NCI-H1092 treated with DMSO at 0.1 percent for 48 hours (cell line): Measurements from ENCODE around the gene NEAT1.

Experiments used
- DNase-seq: peaks from one replicate; lab custom pipeline; 2025; lab: John Stamatoyannopoulos, UW

The NEAT1 gene

GRCh38 chr11:65486570-65487466, 64.2 kb downstream of the NEAT1 start:
- DNase-seq: no peak

DNA sequence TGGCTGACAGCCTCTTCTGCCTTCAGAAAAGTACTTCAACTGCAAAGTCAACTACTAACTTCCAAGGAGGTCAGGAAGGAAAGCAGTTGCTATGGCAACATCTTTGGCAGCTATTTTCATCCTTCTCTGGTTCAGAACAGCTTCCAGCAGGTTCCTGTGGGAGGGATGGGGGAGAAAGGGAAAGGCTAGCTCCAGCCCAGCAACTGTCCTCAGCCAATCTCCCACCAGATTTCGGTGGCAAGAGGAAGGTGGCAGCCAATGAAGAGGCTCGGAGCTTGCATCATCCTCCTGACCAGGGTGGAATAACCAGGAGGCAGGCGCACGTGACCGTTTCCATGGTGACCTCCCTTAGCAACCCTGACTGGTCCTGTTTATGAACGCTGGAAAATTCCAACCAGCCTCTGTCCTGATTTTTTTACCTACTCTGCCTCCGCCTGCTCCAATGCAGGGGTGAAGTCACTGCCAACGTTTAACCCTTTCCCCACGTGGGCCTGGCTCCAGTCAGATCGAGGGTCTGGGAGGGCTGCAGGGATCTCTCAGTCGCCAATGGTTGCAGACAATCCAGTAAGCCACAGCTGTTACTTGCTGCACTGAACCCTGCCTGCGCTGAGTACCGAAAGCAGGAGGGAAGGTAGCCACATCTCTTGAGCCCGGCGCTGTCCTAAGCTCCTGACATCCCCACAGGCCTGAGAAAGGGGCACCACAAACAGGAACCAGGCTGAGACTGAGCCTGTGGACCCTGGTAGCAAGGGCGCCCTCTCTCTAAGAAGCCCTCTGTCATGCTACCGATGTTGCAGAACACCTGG, 65.1 kb downstream of the NEAT1 start:
- peak; percentile 100 for DNase-seq

DNA sequence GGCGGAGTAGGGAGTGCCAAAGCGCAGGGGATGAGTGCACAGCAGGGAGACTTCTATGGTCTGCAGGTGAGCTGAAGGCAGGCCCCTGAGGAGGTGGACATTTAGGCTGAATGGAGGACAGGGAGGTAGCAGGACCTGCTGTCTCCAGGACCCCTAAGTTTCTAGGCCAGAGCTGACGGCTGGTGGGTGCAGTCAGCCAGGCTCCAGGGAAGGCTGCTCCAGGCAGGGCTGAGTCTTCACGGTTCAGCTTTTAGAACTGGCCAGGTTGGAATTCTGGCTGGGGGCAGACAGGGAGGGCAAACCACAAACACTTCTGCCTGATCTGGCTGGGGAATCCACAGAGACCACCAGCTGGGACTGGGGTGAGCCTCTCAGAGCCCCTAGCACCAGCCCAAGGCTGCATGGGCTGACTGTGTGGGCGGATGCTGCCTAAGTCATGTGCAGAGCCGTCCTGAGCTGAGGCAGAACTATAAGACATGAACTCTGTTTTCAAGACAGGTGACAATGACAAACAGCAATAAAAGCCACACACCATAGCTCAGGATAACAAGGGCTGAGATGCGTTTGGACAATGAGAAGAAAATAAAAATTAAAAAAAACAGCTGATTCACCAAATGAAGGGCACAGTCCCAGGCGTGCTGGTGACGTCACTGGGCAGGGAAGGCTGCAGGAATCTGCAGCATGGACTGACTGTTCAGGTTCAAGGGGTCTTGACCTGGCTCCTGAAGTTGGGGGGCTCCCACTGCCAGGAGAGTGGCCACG, 65.9 kb downstream of the NEAT1 start:
- no peak for DNase-seq

- no peak for DNase-seq
Observed at GRCh38 chr11:65489035-65489705, 66.6 kb downstream of the NEAT1 start.

- no peak for DNase-seq
Observed at GRCh38 chr11:65489706-65490320, 67.2 kb downstream of the NEAT1 start.

DNA sequence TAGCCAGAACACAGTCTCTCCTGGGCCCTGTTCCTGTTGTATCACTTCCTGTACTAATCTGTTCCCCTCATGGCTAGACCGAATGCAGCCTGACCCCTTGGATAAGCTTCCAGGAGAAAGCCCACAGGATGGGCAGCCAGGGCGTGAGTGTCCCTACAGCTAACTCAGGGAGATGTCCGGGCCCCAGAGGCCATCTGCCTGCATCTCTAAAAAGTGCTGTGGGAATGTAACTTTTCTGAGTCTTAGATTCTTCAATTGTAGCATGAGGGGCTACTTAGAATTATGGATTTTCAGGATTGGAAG, 68.5 kb downstream of the NEAT1 start:
- DNase-seq: no peak

GRCh38 chr11:65491614-65492386, 69.2 kb downstream of the NEAT1 start:
- DNase-seq: peak; percentile 93

DNA sequence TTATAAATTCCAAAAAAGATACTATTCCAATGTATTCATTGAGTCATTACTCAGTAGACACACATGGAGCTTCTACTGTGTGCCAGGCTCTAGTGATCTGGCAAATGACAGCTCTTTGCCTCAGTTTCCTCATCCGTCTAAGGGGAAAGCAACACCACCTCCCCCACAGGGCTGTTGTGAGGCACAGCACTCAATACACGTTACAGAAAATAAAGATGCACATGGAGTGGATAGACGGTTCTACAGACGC, 69.7 kb downstream of the NEAT1 start:
- no peak for DNase-seq

- peak; percentile 69 for DNase-seq
Observed at GRCh38 chr11:65492637-65493366, 70.2 kb downstream of the NEAT1 start.

GRCh38 chr11:65493367-65494176, 71.0 kb downstream of the NEAT1 start:
- DNase-seq: no peak
